Measurements from ENCODE around the gene MSX1.

Gene MSX1

GRCh38 chr4:4856071-4857000 lies 3.1 kb upstream of the MSX1 start:
- FAIRE-seq, result no peak
- no peak for DNase-seq (ENCODE audit: insufficient read length, low spot score)

- FAIRE-seq, result no peak
- DNase-seq (ENCODE audit: insufficient read length, low spot score), result no peak
These were observed 2.3 kb upstream of the MSX1 start for GRCh38 chr4:4857001-4857808.

- FAIRE-seq (no peak), DNase-seq (ENCODE audit: insufficient read length, low spot score) (no peak)
These were observed 1.5 kb upstream of the MSX1 start for GRCh38 chr4:4857809-4858508.

GRCh38 chr4:4858527-4859324 lies 739 bp upstream of the MSX1 start:
- FAIRE-seq, result no peak
- DNase-seq (ENCODE audit: insufficient read length, low spot score), result no peak

GRCh38 chr4:4859799-4860599 lies 534 bp downstream of the MSX1 start:
- no peak for FAIRE-seq

GRCh38 chr4:4860600-4861389 lies 1.3 kb downstream of the MSX1 start:
- FAIRE-seq (no peak), DNase-seq (ENCODE audit: insufficient read length, low spot score) (peak; percentile 53)

More at GRCh38 chr4:4859799-4860599, 534 bp downstream of the MSX1 start:
- DNase-seq (ENCODE audit: insufficient read length, low spot score), result peak; percentile 45

- FAIRE-seq (no peak), DNase-seq (ENCODE audit: insufficient read length, low spot score) (no peak)
These were observed 2.0 kb downstream of the MSX1 start for GRCh38 chr4:4861390-4862018.

- FAIRE-seq, result no peak
- no peak for DNase-seq (ENCODE audit: insufficient read length, low spot score)
These were observed 2.6 kb downstream of the MSX1 start for GRCh38 chr4:4862071-4862551.

GRCh38 chr4:4862665-4863482 lies 3.4 kb downstream of the MSX1 start:
- FAIRE-seq (no peak), DNase-seq (ENCODE audit: insufficient read length, low spot score) (no peak)

- FAIRE-seq (no peak), DNase-seq (ENCODE audit: insufficient read length, low spot score) (no peak)
These were observed 5.0 kb downstream of the MSX1 start for GRCh38 chr4:4864443-4864939.

GRCh38 chr4:4864940-4865704 lies 5.7 kb downstream of the MSX1 start:
- DNase-seq (ENCODE audit: insufficient read length, low spot score), result no peak

GRCh38 chr4:4865705-4866123 lies 6.2 kb downstream of the MSX1 start:
- DNase-seq (ENCODE audit: insufficient read length, low spot score) (no peak), FAIRE-seq (no peak)

More at GRCh38 chr4:4864940-4865704, 5.7 kb downstream of the MSX1 start:
- FAIRE-seq, result no peak

- FAIRE-seq (no peak), DNase-seq (ENCODE audit: insufficient read length, low spot score) (no peak)
These were observed 6.8 kb downstream of the MSX1 start for GRCh38 chr4:4866124-4866865.

- FAIRE-seq (no peak), DNase-seq (ENCODE audit: insufficient read length, low spot score) (no peak)
These were observed 7.5 kb downstream of the MSX1 start for GRCh38 chr4:4866866-4867374.

GRCh38 chr4:4867375-4868039 lies 8.0 kb downstream of the MSX1 start:
- FAIRE-seq (peak; percentile 68), DNase-seq (ENCODE audit: insufficient read length, low spot score) (no peak)
